Hepatocyte (in vitro differentiated cells): ENCODE measurements around the gene PCDHB7.
"Not testable (repeated sequence)": the region's sequence is repeated elsewhere in the genome, so short reads cannot be mapped to it uniquely, and the experiment has no call there.

Experiments used
- EZH2 ChIP-seq: fragments of 200-600 bp; sonication (generic); IDR thresholded peaks from 2 replicates; pipeline ENCODE4 v1.6.1; 2016; ENCODE audit warnings: antibody characterized with exemption, mild to moderate bottlenecking, borderline replicate concordance
- TF ChIP-seq, protein P1 (sequence below): fragments of 200-600 bp; sonication (generic); IDR thresholded peaks from 2 replicates; pipeline ENCODE4 v1.5.1; 2016; ENCODE audit warnings: antibody characterized with exemption, mild to moderate bottlenecking; ENCODE audit not compliant: poor library complexity

DNA sequence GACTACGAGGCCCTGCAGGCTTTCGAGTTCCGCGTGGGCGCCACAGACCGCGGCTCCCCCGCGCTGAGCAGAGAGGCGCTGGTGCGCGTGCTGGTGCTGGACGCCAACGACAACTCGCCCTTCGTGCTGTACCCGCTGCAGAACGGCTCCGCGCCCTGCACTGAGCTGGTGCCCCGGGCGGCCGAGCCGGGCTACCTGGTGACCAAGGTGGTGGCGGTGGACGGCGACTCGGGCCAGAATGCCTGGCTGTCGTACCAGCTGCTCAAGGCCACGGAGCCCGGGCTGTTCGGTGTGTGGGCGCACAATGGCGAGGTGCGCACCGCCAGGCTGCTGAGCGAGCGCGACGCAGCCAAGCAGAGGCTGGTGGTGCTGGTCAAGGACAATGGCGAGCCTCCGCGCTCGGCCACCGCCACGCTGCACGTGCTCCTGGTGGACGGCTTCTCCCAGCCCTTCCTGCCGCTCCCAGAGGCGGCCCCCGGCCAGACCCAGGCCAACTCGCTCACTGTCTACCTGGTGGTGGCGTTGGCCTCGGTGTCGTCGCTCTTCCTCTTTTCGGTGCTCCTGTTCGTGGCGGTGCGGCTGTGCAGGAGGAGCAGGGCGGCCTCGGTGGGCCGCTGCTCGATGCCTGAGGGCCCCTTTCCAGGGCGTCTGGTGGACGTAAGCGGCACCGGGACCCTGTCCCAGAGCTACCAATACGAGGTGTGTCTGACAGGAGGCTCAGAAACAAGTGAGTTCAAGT lies 11.8 kb downstream of the PCDHB7 start:
- TF ChIP-seq, protein P1, sequence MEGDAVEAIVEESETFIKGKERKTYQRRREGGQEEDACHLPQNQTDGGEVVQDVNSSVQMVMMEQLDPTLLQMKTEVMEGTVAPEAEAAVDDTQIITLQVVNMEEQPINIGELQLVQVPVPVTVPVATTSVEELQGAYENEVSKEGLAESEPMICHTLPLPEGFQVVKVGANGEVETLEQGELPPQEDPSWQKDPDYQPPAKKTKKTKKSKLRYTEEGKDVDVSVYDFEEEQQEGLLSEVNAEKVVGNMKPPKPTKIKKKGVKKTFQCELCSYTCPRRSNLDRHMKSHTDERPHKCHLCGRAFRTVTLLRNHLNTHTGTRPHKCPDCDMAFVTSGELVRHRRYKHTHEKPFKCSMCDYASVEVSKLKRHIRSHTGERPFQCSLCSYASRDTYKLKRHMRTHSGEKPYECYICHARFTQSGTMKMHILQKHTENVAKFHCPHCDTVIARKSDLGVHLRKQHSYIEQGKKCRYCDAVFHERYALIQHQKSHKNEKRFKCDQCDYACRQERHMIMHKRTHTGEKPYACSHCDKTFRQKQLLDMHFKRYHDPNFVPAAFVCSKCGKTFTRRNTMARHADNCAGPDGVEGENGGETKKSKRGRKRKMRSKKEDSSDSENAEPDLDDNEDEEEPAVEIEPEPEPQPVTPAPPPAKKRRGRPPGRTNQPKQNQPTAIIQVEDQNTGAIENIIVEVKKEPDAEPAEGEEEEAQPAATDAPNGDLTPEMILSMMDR: not testable (repeated sequence)
- TF ChIP-seq EZH2: not testable (repeated sequence)
